ENCODE results near the gene LY6G6C.

The LY6G6C gene

DNA sequence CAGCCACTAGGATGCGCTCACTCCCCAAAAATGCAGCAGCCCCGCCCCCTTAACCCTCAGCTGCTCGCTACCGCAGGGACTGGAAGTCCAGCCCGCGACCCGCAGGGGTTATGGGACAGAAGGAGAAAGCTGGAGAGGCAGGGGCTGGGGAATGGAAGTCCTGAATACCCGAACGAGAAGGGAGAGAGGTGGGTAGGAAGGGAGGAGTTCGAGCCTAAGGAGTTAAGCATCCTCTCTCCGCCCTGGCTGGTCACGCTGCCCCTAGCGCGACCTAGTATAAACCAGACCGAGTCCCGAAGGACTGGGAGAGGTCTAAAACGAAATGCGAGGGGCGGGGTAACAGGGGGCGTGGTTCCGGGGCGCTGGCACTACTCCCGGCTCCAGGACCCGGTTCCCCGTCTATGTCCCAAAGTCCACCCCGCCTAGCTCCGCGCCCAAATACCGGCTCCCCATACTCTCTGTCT, 8.0 kb upstream of the LY6G6C start:
- Histone ChIP-seq H3K27me3 (ENCODE audit: insufficient read depth, insufficient read length) (no peaks in the 10 kb centered on the region), H3K4me1 (ENCODE audit: insufficient read depth, insufficient read length) (peaks cover 5% of the 10 kb centered on the region), H3K9me3 (ENCODE audit: insufficient read depth, low read length) (no peaks in the 10 kb centered on the region), H3K36me3 (ENCODE audit: insufficient read depth, insufficient read length, low read length) (peaks cover 71% of the 10 kb centered on the region), H3K9ac (ENCODE audit: insufficient read length, low read depth) (peak overlapping the region; percentile 83), H3K4me3 (ENCODE audit: insufficient read length, low read depth) (peak overlapping the region; percentile 66)
- DNase-seq (ENCODE audit: low read depth, low spot score), result peak; percentile 86
- no peak for TF ChIP-seq YY1 (IDR thresholded peaks at IDR 0.05; ENCODE audit: insufficient read depth, insufficient read length)
- no peak for TF ChIP-seq ZNF274 (IDR thresholded peaks at IDR 0.05; ENCODE audit: low read depth, low read length)
- TF ChIP-seq SUZ12 (IDR thresholded peaks at IDR 0.05; ENCODE audit: extremely low read depth, insufficient read depth, insufficient read length), result no peak

DNA sequence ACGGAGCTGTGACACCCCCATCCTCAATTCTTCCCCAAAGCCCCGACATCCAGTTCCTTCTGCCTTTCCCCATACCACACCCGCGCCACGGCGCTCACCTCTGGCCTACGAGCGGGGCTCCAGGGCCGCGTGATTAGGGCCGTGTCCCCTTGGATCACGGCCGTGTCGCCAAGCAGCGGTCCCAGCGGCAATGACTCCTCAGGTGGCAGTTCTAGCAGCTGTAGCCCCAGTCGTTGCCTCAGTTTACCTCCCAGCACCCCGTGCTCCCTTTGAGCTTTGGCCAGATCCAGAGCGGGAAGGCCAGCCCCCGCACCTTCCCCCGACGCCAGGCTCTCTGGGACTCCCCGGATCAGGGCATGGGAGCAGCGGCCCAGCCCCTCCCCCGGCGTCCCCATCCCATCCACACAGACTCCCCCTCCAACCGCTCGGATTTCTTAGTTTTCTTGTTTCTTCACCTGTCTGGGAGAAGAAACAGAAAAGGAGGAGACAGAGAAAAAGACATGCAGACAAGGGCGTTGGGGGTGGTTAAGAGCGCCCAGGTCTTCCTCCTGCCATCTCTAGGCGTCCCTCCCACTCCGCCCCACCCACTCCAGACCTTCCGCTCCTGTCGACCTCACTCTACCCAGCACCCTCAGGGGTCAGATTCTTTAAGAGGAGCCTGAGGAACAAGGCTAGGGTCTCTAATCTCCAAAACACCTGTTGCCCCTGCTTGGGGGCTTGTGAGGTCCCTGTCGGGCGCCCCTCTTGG, 7.4 kb upstream of the LY6G6C start, which contains the start of gene DDAH2:
Gene DDAH2 (minus strand): TSS at position 533 of the 748 bp plus-strand sequence. CDS start 138 bp downstream, at position 395.
- H3K36me3 ChIP-seq (ENCODE audit: insufficient read depth, insufficient read length, low read length), result peaks cover 68% of the 10 kb centered on the region
- H3K4me1 ChIP-seq (ENCODE audit: insufficient read depth, insufficient read length), result peaks cover 5% of the 10 kb centered on the region
- peak within 1 kb of the TSS; percentile 83 for H3K9ac ChIP-seq (ENCODE audit: insufficient read length, low read depth)
- H3K9me3 ChIP-seq (ENCODE audit: insufficient read depth, low read length), result no peaks in the 10 kb centered on the region
- peak within 1 kb of the TSS; percentile 66 for H3K4me3 ChIP-seq (ENCODE audit: insufficient read length, low read depth)
- TF ChIP-seq SUZ12 (IDR thresholded peaks at IDR 0.05; ENCODE audit: extremely low read depth, insufficient read depth, insufficient read length), result no peak
- no peak for TF ChIP-seq YY1 (IDR thresholded peaks at IDR 0.05; ENCODE audit: insufficient read depth, insufficient read length)
- no peak for TF ChIP-seq ZNF274 (IDR thresholded peaks at IDR 0.05; ENCODE audit: low read depth, low read length)
- DNase-seq (ENCODE audit: low read depth, low spot score), result no peak
- H3K27me3 ChIP-seq (ENCODE audit: insufficient read depth, insufficient read length), result no peaks in the 10 kb centered on the region

DNA sequence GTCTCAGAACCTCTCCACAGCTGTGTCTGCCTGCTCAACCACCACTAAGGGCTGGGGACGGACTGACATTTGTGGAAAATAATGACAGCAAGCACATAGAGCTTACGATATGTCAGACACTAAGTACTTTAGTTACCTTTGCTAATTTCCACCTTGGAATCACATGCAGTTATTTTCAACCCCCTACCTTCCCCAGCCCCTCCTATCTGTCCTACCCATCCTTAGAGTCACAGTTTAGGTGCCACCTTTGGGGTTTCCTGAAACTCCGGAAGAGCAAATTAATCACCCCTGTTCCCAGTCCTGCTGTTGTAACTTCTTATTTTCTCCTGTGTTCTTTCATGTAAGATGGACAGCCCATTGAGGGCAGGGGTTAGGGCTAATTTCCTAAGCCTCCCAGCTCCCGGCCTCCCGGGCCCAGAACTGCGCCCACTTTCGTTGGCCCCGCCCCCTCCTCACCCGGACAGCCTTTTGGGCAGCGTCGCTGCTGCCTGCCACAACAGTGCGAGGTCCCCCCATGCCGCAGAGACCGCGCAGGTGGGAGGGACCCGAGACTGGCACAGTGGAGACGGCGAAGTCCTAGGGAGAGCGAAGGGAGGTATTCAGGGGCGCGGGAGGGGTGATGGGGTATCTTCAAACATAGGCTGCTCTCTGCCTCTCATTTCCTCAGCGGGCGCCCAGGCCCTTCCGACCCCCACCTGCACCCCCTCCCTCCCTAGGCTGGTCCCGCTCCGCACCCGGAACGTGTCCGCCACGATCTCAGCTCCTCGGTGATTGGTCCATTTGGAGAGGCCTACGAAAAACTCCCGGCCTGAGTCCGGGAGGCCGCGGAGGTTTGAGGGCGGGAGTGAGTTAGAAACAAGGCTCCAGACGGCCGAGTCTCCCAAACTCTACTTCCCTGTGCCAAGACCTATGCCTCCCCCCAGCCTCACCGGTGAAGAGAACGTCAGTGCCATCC, 6.4 kb upstream of the LY6G6C start:
- peaks cover 5% of the 10 kb centered on the region for H3K4me1 ChIP-seq (ENCODE audit: insufficient read depth, insufficient read length)
- no peaks in the 10 kb centered on the region for H3K27me3 ChIP-seq (ENCODE audit: insufficient read depth, insufficient read length)
- peak overlapping the region; percentile 61 for H3K9ac ChIP-seq (ENCODE audit: insufficient read length, low read depth)
- TF ChIP-seq SUZ12 (IDR thresholded peaks at IDR 0.05; ENCODE audit: extremely low read depth, insufficient read depth, insufficient read length), result no peak
- no peak for TF ChIP-seq ZNF274 (IDR thresholded peaks at IDR 0.05; ENCODE audit: low read depth, low read length)
- TF ChIP-seq YY1 (IDR thresholded peaks at IDR 0.05; ENCODE audit: insufficient read depth, insufficient read length), result no peak
- H3K9me3 ChIP-seq (ENCODE audit: insufficient read depth, low read length), result no peaks in the 10 kb centered on the region
- DNase-seq (ENCODE audit: low read depth, low spot score), result no peak
- peaks cover 59% of the 10 kb centered on the region for H3K36me3 ChIP-seq (ENCODE audit: insufficient read depth, insufficient read length, low read length)
- no peak overlapping the region for H3K4me3 ChIP-seq (ENCODE audit: insufficient read length, low read depth)

GRCh38 chr6:31727034-31727716, 5.6 kb upstream of the LY6G6C start:
- DNase-seq (ENCODE audit: low read depth, low spot score), result no peak
- Histone ChIP-seq H3K36me3 (ENCODE audit: insufficient read depth, insufficient read length, low read length) (peaks cover 51% of the 10 kb centered on the region), H3K9me3 (ENCODE audit: insufficient read depth, low read length) (no peaks in the 10 kb centered on the region), H3K4me1 (ENCODE audit: insufficient read depth, insufficient read length) (peaks cover 5% of the 10 kb centered on the region), H3K4me3 (ENCODE audit: insufficient read length, low read depth) (no peak overlapping the region), H3K9ac (ENCODE audit: insufficient read length, low read depth) (no peak overlapping the region), H3K27me3 (ENCODE audit: insufficient read depth, insufficient read length) (no peaks in the 10 kb centered on the region)
- TF ChIP-seq YY1 (IDR thresholded peaks at IDR 0.05; ENCODE audit: insufficient read depth, insufficient read length) (no peak), ZNF274 (IDR thresholded peaks at IDR 0.05; ENCODE audit: low read depth, low read length) (no peak)

DNA sequence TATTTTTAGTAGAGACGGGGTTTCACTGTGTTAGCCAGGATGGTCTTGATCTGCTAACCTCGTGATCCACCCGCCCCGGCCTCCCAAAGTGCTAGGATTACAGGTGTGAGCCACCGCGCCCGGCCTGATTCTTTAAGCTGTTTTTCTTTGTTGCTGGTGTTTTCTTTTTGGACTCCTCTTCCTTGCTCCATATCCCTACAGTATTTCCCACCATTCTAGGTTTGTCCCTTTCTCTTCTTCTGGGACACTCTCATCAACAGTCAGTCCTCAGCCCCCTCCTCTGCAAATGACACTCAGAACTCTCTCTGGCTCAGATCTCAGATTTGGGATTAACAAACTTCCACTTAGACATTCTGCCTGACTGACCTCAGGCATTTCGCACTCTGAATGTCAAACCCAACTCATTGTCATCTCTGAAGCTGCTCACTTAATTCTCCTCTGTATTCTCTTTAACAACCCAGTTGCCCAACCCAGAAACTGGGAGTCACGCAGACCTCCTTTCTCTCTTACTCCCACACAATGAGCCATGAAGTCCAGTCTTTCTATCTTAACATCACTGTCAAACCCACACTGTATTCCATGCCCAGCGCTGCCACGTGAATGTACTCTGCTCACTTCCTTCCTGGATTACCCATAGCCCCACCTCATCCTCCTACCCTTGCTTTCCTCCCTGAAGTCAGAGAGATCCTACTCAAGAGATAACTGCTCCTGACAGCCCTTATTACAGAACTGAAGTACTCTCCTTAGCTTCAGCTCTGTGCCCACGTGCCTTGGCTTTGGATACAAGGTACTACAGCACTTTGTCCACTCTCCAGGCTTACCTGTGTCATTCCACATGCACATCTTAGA, 4.2 kb upstream of the LY6G6C start:
- no peak overlapping the region for H3K4me3 ChIP-seq (ENCODE audit: insufficient read length, low read depth)
- peaks cover 38% of the 10 kb centered on the region for H3K36me3 ChIP-seq (ENCODE audit: insufficient read depth, insufficient read length, low read length)
- TF ChIP-seq SUZ12 (IDR thresholded peaks at IDR 0.05; ENCODE audit: extremely low read depth, insufficient read depth, insufficient read length) (no peak), ZNF274 (IDR thresholded peaks at IDR 0.05; ENCODE audit: low read depth, low read length) (no peak), YY1 (IDR thresholded peaks at IDR 0.05; ENCODE audit: insufficient read depth, insufficient read length) (no peak)
- no peaks in the 10 kb centered on the region for H3K27me3 ChIP-seq (ENCODE audit: insufficient read depth, insufficient read length)
- H3K4me1 ChIP-seq (ENCODE audit: insufficient read depth, insufficient read length), result peaks cover 4% of the 10 kb centered on the region
- no peak for DNase-seq (ENCODE audit: low read depth, low spot score)
- H3K9me3 ChIP-seq (ENCODE audit: insufficient read depth, low read length), result no peaks in the 10 kb centered on the region
- no peak overlapping the region for H3K9ac ChIP-seq (ENCODE audit: insufficient read length, low read depth)

GRCh38 chr6:31723980-31724691, 2.6 kb upstream of the LY6G6C start:
- Histone ChIP-seq H3K9ac (ENCODE audit: insufficient read length, low read depth) (no peak overlapping the region), H3K4me3 (ENCODE audit: insufficient read length, low read depth) (no peak overlapping the region), H3K9me3 (ENCODE audit: insufficient read depth, low read length) (no peaks in the 10 kb centered on the region), H3K4me1 (ENCODE audit: insufficient read depth, insufficient read length) (peaks cover 3% of the 10 kb centered on the region), H3K27me3 (ENCODE audit: insufficient read depth, insufficient read length) (no peaks in the 10 kb centered on the region), H3K36me3 (ENCODE audit: insufficient read depth, insufficient read length, low read length) (peaks cover 37% of the 10 kb centered on the region)
- no peak for DNase-seq (ENCODE audit: low read depth, low spot score)
- no peak for TF ChIP-seq ZNF274 (IDR thresholded peaks at IDR 0.05; ENCODE audit: low read depth, low read length)
- TF ChIP-seq SUZ12 (IDR thresholded peaks at IDR 0.05; ENCODE audit: extremely low read depth, insufficient read depth, insufficient read length), result no peak
- TF ChIP-seq YY1 (IDR thresholded peaks at IDR 0.05; ENCODE audit: insufficient read depth, insufficient read length), result no peak
